ENCODE measurements around the gene EXOC6B.

DNA sequence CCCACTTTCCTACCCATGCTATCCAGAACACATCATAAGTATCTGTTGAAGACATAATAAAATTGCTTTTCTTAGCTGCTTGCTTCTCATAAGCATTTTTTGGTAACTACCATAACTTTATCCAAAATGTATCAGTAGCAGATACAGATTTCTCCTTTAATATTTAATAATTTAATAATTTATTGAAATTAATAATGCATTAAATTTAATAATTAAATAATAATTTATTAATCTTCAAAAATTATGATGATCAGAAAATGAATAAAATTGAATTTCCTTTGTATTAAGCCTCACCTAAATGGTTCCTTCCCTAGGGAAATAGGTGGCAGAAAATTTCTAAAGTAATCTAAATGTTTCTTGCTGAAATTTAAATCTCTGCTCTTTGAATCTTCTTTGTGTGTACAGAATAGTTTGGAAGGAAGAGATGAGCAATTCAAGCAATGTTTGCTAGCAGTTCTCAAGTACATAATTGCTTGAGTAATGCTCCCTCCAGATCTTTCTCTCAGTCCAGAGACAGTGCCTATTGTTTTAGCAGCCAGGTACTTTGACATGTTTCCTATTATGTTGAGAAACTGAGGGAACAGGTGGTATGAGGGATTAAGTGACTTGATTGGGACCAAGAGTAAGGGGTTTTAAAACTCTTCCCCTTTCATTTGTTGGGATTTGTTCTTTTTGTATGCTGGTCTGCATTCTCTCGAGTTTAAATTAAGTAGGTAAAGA lies 555.1 kb downstream of the EXOC6B start:
- TF ChIP-seq, protein P1, sequence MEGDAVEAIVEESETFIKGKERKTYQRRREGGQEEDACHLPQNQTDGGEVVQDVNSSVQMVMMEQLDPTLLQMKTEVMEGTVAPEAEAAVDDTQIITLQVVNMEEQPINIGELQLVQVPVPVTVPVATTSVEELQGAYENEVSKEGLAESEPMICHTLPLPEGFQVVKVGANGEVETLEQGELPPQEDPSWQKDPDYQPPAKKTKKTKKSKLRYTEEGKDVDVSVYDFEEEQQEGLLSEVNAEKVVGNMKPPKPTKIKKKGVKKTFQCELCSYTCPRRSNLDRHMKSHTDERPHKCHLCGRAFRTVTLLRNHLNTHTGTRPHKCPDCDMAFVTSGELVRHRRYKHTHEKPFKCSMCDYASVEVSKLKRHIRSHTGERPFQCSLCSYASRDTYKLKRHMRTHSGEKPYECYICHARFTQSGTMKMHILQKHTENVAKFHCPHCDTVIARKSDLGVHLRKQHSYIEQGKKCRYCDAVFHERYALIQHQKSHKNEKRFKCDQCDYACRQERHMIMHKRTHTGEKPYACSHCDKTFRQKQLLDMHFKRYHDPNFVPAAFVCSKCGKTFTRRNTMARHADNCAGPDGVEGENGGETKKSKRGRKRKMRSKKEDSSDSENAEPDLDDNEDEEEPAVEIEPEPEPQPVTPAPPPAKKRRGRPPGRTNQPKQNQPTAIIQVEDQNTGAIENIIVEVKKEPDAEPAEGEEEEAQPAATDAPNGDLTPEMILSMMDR (IDR thresholded peaks at IDR 0.05) = no peak
- TF ChIP-seq POLR2A (IDR thresholded peaks at IDR 0.05) = no peak
- TF ChIP-seq POLR2AphosphoS5 (IDR thresholded peaks at IDR 0.05) = no peak
- TF ChIP-seq EP300 (IDR thresholded peaks at IDR 0.05) = no peak

All from suprapubic skin (tissue), 4 donors.